Kidney glomerular epithelial cell (primary cell): ENCODE measurements around the gene ZNF556.
A peak's percentile ranks its signal among the peaks of the same experiment; 100 is the strongest.

Source experiments
- DNase-seq: peaks from one replicate; lab custom pipeline; 2025; lab: John Stamatoyannopoulos, UW

Gene ZNF556

DNA sequence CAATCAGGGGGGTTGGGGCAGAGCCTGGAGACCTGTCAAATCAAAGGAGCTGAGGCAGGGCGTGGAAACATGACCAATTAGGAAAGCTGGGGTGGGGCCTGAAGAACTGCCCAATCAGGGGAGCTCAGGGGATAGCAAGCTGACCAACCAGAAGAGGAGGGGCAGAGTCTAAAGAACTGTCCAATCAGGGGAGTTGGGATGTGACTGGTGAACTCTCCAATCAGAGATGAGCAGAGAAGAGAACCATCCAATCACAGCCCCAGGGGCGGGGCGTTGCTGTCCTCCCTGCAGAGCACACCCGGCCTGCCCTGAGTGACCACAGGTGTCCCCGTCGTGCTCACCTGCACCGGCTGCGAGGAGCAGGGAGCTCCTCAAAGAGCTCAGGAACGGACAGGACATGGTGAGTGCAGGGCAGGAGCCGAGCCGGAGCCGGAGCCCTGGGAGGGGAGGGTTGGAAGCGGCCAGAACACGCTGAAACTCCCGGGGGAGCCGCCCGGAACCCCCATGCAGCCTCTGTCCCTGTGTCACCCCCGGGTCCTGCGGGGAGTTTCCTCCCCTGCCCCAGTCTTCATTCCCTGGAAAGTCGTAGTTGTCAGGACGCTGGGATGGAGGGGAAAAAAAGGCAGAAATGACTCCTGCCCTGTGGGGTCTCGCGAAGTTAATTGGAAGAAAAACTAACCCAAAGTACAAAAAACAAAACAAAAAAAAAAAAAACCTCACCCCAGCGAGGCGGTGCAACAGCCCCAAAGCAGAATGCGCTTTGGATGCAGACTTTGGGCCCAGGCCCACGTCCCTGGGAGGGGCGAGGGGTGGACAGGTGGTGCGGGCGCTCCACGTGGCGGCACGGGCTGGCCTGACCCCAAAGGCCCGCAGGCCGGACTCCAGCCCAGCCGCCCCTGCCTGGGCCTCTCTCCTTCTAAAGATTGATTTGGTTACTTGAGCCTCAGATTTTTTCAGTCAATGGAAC is at the start of gene ZNF556:
Gene ZNF556, plus strand, starts transcription at position 311 of the 967 bp plus-strand sequence. Its CDS starts 87 bp downstream, at position 398.
- peak; percentile 48 for DNase-seq

DNA sequence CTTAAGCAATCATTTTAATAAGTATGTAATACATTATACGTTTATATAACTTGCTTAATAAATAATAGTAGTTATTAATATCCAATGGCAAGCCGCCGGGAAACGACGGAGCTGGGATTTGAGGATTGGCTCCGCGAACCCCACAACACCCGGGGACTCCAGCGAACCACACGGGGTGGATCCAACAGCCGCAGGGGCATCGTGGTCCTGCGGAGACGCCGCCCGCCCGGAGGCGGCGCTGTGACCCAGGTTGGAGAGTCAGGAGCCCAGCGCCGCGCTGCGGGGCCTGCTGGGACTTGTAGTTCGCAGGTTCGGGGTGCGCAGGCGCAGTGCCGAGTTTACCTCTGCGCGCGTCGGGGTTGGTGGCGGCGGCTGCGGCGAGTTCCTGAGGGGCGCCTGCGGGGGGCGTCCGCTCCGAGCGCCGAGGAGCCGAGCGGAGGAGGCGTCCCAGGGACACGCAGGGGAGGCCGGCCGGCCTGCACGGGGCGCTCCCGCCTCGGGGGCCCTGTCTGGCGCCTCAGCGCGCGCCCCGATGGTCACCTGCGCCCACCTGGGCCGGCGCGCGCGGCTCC is 47.5 kb upstream of the ZNF556 start, which contains the start of gene ZNF554:
Gene ZNF554, plus strand, starts transcription at position 329 of the 572 bp plus-strand sequence. Its CDS starts 204 bp downstream, at position 533.
- DNase-seq: peak; percentile 92

DNA sequence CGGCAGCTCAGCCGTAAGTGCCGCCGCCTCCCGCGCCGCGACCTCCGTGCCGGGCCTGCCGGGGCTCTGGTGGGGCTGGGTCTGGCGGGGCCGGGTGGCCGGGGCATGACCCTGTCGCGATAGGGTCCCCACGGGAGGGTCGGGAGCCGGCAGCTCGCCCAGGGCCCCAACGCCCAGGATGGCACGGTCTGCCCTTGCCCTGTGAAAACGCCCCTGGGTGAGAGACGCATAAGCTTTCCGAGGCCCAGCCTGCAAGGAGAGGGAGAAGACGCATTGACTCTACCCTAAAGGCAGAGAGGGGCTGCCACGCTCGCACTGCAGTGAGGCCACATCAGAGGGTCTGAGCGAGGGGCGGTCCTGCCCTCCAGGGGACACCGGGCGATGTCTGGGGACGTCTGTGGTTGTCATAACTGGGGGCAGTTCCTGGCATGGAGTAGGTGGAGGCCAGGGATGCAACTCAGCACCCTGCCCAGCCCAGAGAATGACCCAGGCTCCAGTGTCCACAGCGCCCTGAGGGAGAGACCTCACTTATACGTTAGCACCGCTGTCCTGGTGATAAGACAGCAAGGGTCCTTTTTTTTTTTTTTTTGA is 46.9 kb upstream of the ZNF556 start:
- no peak for DNase-seq

DNA sequence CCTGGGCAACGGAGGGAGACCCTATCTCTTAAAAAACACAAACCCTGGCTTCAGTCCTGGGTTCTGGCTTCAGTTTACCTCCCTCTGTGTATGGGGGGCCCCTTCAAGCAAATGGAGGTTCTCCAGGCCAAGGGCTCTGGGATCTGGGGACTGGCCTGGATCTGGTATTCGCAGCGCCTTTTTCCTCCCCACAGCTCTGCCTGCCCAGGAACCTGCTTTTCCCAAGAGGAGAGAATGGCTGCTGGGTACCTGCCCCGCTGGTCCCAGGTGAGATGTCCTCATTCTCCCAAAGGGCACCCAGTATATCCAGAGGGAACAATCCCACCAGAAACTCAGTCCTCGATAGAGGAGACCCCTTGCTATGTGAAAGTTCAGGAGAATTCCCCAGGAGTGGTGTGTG is 44.3 kb upstream of the ZNF556 start:
- no peak for DNase-seq

DNA sequence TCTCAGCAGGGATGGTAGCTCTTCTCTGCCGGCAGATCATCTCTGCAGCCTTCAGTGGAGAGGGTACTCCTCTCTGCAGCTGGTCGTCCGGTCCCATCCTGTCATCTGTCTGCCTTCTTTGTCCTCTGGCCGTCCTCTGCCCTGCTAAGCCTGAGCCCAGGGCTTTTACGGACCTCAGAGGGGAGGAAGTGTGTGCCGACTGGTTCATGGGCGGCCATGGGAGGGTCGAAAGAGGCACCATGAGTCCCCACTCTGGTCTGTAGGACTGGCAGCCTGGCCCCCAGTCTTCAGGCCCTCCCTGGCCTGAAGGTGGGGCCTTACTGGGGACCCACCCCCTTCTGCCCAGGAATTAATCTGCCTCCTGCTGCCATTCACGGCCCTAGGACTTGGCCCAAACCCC is 43.5 kb upstream of the ZNF556 start:
- DNase-seq: no peak

DNA sequence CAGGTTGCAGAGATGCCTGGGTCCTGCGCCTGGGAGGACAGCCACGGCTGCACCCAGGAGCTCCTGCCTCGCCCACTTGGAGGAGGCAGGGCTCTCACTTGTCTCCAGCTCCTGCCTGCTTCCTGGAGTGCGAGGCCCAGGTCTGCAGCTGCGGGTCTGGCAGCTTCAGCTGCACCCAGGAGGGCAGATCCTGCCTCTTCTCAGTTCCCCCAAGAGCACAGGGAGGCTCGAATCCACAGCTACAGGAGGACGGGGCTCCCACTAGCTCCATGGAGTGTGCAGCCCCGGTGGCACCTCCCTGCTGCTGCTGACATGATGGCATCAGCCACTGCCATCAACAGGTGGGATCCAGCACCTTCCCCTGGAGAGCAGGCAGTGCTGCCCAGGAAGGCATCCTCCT is 43.0 kb upstream of the ZNF556 start:
- no peak for DNase-seq

DNA sequence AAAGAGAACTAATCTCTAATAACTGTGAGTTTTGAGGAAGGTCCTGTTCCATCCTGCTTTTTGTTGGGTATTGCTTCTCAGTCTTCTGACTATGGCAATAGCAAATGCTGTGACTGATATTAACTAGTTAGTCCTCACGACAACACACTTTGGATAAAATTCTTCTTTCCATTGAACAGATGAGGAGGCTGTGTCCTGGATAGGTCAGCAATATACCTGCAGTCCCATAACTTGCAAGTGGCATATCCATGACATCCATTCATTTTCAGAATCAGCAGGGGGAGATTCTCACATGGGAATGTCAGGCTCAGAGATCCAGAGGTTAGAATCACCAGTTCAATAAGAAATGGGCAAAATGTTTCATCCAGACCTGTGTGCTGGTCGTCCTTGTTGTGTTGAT is 40.1 kb upstream of the ZNF556 start:
- no peak for DNase-seq

DNA sequence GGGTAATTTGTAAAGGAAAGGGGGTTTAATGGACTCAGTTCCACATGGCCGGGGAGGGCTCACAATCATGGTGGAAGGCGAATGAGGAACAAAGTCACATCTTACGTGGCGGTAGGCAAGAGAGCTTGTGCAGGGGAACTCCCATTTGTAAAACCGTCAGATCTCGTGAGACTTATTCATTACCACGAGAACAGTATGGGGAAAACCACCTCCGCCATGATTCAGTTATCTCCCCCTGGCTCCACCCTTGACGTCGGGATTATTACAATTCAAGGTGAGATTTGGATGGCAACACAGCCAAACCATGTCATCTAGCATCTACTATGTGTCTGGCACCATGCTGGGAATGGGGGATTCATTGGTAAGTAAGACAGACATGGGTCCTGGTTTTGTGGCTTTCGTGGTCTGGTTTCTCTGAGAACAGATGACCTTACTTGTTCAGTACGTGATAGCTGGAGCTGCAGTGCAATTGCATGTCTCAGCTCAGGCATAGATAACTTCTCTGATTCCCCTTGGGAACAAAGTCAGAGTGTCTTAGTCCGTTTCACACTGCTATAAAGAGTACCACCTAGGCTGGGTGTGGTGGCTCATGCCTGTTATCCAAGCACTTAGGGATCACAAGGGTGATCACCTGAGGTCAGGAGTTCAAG is 39.2 kb upstream of the ZNF556 start:
- DNase-seq: no peak

DNA sequence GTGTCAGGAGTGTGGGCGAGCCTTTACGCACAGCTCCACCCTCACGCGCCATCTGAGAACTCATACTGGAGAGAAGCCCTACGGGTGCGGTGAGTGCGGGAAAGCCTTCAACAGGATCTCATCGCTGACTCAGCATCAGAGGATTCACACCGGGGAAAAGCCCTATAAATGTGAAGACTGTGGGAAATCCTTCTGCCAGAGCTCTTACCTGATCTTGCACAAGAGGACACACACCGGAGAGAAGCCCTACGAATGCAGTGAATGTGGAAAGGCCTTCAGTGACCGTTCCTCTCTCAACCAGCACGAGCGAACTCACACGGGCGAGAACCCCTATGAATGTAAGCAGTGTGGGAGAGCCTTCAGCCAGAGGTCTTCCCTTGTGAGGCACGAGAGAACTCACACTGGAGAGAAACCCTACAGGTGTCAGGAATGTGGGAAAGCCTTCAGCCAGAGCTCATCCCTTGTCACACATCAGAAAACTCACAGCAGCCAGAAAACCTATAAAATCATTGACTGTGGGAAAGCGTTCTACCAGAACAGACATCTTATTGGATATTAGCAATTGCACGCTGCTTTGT is 32.8 kb upstream of the ZNF556 start:
- DNase-seq: no peak

DNA sequence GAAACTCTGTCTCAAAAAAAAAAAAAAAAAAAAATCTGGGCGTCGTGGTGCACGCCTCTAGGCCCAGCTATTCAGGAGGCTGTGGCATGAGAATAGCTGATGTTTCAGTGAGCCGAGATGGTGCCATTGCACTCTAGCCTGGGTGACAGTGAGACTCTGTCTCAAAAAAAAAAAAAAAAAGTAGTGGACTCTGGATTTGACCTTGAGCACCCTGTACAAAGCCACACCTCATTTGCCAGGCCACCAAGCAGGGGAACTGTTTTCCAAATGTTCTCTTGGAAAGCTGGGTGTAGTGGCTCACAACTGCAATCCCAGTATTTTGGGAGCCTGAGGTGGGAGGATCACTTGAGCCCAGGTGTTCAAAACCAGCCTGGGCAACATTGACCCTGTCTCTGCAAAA is 29.7 kb upstream of the ZNF556 start:
- DNase-seq: no peak

DNA sequence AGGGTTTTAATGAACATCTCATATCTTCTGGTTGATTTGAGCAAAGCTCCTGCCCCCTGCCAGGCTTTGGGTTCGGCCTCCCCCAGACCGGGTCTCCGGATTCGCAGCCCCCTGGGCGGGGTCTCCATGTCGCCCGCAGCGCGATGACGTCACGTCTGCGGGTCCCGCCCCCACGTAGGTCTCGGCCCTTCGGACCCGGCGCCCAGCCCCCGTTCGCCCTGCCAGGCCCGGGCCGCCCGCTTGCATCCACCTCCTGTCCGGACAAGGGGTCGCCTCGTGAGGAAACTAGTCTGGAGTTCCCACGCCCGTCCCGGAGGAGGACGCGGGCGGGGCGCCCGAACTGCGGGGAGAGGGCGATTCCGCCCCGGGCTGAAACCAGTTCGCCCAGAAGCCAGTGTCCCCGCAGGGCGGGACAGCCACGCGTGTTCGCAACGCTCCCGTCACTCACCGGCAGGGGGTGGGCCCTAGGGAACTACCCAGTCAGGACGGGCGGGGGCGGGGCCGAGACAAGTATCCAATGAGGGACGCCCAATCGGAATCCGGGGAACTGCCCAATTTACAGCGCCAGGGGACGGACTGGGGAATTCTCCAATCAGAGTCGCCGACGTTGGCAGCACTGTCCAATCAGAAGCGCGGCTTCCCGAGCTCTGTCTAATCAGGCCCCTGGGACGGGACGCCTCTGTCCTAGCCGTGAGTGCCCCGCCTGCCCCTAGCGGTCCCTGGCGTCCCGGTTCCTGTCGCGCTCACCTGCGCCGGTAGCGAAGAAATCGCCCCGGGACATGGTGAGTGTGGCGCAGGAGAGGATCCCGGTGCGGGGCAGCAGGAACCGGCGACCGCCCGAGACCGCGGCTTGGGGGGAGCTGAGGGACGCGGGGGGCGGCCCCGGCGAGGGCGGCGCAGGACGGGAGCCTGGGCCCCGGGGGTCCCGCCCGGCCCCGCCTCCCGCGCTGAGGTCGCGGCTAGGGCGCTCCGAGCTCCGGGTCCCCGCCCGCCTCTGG is 26.0 kb upstream of the ZNF556 start, which contains the start of gene ZNF555:
Gene ZNF555, plus strand, starts transcription at position 682 of the 998 bp plus-strand sequence. Its CDS starts 98 bp downstream, at position 780.
- peak; percentile 96 for DNase-seq

DNA sequence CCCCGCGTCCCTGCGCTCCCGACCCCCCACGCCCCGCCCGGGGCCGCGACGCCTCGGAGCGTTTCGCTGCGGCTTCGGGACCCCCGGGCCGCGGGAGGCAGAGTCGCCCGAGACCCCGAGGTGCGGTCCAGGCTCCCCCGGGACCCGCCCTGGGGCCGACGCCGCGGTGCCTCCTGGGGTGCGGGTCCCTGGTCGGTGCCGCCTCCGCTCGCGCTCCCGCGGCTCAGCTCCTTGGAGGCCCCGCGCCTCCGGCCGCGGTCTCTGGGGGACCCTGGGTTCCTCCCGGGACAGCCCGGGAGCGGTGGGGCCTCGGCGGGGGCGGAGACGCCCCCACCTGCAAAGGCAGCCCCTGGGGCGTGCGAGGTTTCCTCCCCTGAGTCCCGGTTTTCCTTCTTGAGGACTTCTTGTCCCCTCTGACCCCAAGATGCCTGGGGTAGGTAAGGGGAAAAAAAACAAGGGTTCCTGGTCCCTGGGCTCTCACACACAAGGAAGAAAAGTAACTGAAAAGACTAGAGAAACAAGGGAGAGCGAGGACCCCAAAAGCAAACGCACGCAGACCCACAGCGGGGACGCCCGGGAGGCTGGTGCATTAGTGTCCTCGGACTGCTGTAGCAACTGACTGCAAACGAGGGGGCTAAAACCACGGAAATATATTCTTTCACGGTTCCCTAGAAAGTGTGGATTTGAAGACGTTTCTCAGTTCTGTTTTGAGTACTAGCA is 25.1 kb upstream of the ZNF556 start:
- DNase-seq: no peak

DNA sequence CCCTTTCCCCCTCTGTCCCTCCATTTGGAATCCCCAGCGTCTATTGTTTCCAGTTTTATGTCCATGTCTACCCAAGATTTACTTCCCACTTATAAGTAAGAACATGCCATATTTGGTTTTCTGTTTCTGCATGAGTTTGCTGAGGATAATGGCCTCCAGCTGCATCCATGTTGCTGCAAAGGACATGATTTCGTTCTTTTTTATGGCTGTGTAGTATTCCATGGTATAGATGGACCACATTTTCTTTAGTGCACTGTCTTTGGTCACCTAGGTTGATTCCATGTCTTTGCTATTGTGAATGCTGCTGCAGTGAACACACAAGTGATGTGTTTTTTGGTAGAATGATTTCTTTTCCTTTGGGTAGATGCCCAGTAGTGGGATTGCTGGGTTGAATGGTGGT is 22.0 kb upstream of the ZNF556 start:
- no peak for DNase-seq

DNA sequence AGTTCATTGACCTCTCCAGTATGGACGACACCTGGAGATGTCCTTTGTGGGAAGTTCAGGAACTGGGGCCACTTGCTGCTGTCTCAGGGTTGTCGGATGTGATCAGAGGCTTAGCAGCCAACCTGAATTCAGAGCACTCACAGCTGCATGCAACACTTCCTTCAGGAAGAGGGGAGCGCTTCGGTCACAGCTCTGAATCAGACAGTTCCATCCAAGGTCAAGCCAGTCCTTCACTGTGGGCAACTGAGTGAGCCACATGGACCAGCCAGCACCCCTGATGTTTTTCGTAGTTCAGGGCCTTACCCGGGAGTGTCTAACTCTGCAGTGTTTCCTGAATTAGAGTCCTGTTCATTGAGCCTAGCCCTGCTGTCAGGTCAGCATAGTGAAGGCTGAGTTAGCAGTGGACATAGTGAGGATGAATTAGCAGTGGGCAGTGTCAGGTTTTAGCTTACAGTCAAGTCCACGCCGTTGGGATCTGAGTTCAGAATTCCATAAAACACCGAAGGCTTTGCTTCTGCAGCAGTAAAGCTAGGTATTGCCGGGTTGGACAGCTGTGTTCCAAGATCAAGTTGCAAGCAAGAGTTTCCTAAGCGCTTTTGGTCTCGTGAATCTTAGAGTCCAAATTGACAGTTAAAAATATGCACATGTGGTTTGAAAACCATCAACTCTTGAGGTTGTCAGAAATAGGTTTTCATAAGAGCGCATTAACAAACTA is 20.8 kb upstream of the ZNF556 start:
- no peak for DNase-seq

DNA sequence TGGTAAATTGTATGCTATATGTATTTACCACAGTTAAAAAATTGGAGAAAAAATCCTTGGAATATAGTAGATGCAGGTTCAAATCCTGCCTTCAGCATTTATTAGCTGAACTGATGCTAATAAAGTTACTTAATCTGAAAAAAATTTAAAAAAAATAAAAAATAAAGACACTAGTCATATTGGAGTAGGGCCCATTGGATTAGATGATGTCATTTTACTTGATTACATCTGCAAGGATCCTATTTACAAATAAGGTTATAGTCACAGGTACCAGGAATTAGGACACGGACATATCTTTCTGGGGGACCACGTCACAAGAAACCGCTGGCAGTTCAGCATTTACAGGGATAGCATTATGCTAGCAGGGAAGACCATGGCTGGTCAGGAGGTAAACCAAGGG is 19.6 kb upstream of the ZNF556 start:
- DNase-seq: no peak

DNA sequence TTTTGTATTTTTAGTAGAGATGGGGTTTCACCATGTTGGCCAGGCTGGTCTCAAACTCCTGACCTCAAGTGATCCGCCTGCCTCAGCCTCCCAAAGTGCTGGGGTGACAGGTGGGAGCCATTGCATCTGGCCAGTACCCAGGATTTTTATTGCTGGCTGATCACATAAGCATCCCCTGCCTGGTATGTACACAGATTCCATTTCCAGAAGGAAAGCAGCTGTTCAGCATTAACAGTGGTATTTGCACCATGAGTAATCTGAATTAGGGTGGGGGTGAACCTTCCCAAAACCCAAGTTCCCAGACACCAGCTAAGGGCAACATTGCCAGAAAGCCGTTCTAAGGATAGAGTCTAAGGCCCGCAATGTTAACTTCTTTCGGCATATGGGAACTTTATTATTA is 18.5 kb upstream of the ZNF556 start:
- no peak for DNase-seq

DNA sequence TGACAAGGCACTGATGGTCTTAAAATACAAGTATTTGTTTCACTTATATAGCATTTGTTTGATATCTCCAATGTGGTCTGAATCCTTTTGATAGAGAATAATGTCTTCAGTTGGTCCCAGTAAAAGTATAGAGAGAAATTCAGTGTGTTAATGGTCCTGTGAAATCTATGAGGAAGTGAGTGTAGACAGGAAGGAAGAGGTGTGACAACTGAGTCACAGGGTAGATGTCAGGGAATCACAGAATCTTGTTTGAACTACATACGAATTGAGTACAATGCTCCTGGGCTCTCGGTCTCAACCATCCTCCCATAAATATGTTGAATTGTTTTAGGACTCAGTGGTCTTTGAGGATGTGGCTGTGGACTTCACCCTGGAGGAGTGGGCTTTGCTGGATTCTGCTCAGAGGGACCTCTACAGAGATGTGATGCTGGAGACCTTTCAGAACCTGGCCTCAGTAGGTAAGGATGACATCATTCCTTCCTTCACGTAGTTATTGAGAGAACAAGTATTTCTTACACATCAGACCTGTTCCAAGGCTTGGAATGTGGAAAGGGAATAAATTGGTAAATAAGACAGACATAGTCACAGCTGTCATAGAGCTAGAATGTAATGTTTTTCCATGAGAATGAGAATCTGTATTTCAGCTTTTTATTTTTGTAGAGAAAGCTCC is 16.7 kb upstream of the ZNF556 start:
- DNase-seq: no peak

DNA sequence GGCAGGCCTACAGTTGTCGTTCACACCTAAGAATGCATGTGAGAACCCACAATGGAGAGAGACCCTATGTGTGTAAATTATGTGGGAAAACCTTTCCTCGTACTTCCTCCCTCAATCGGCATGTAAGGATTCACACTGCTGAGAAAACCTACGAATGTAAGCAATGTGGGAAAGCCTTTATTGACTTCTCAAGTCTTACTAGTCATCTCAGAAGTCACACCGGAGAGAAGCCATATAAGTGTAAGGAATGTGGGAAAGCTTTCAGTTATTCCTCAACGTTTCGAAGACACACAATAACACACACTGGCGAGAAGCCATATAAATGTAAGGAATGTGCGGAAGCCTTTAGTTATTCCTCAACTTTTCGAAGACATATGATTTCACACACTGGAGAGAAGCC is 14.5 kb upstream of the ZNF556 start:
- no peak for DNase-seq
